HepG2 (cell line): ENCODE measurements around the gene ARRDC1. TPM values are rescaled to one million over a fixed set of nuclear protein-coding genes. Genes with fewer than 3 reads are reported as not detected.

ENCODE experiments used
- ARNT2 ChIP-seq: sonication (generic); formaldehyde crosslinking; IDR thresholded peaks from 2 replicates; pipeline ENCODE4 v1.8.0; 2022; ENCODE audit warnings: mild to moderate bottlenecking, low read depth, missing genetic modification reagents, moderate library complexity
- BRD4 ChIP-seq: sonication (generic); formaldehyde crosslinking; IDR thresholded peaks from 2 replicates; pipeline ENCODE4 v1.4.0; 2020; ENCODE audit warnings: missing genetic modification reagents
- DBP ChIP-seq: sonication (generic); formaldehyde crosslinking; IDR thresholded peaks from 2 replicates; pipeline ENCODE4 v1.4.0; 2020; ENCODE audit warnings: missing genetic modification reagents; ENCODE audit errors: not compliant biosample characterization
- HMG20A ChIP-seq: IDR thresholded peaks from 2 replicates; pipeline ENCODE4 v1.6.1; 2016; ENCODE audit warnings: borderline replicate concordance
- MYC ChIP-seq: sonication (generic); formaldehyde crosslinking; IDR thresholded peaks from 2 replicates; pipeline ENCODE4 v1.9.0; 2021; ENCODE audit warnings: missing genetic modification reagents, borderline replicate concordance
- SIX1 ChIP-seq: sonication (generic); formaldehyde crosslinking; IDR thresholded peaks from 2 replicates; pipeline ENCODE4 v1.4.0; 2020; ENCODE audit warnings: missing genetic modification reagents, borderline replicate concordance
- ZBTB43 ChIP-seq: sonication (generic); formaldehyde crosslinking; conservative IDR thresholded peaks from 2 replicates; pipeline ENCODE4 v1.4.0; 2020; ENCODE audit warnings: missing genetic modification reagents
- ZFP91 ChIP-seq: sonication (generic); formaldehyde crosslinking; IDR thresholded peaks from 2 replicates; pipeline ENCODE4 v1.9.0; 2022; ENCODE audit warnings: missing genetic modification reagents, mild to moderate bottlenecking, borderline replicate concordance
- ZNF142 ChIP-seq: sonication (generic); formaldehyde crosslinking; IDR thresholded peaks from 2 replicates; pipeline ENCODE4 v1.4.0; 2020; ENCODE audit warnings: missing genetic modification reagents
- ZNF563 ChIP-seq: sonication (generic); formaldehyde crosslinking; IDR thresholded peaks from 2 replicates; pipeline ENCODE4 v1.8.0; 2022; ENCODE audit warnings: mild to moderate bottlenecking, moderate library complexity, missing genetic modification reagents
- ZNF574 ChIP-seq: sonication (generic); formaldehyde crosslinking; IDR thresholded peaks from 2 replicates; pipeline ENCODE4 v1.4.0; 2020; ENCODE audit warnings: missing genetic modification reagents
- ZNF768 ChIP-seq: sonication (generic); formaldehyde crosslinking; IDR thresholded peaks from 2 replicates; pipeline ENCODE4 v1.4.0; 2020; ENCODE audit warnings: missing genetic modification reagents
- ZNF770 ChIP-seq: sonication (generic); formaldehyde crosslinking; IDR thresholded peaks from 2 replicates; pipeline ENCODE4 v1.5.0; 2020; ENCODE audit warnings: mild to moderate bottlenecking, missing genetic modification reagents
- polyA plus RNA-seq, 8 experiments: library from polyadenylated mRNA; depleted of rRNA in 3 of 8; stranded (reverse) in 7 of 8; unstranded in 1 of 8; fragments of >200 nt; fragmentation: Illumina TruSeq in 4 of 8; extraction: Trizol in 4 of 8; gene quantifications; 2 replicates each; pipeline versions ENCODE4 v1.2.1 to v1.2.3, GENCODE V29; 2011 to 2016; ENCODE audit warnings: low read depth in 4 of 8, missing spikeins in 1 of 8, mixed read lengths in 1 of 8; ENCODE audit not compliant: insufficient read depth in 1 of 8
- total RNA-seq, 5 experiments: library from RNA; depleted of rRNA; stranded (reverse); fragments of >200 nt; fragmentation: Illumina TruSeq; extraction: Trizol; gene quantifications; 2 replicates each; pipeline ENCODE4 v1.2.3, GENCODE V29; 2016; ENCODE audit warnings: low read depth in 1 of 5

ARRDC1 gene
- total and polyA plus RNA-seq, 2 of the 13 experiments (the other 11 are each of a cell fraction or from before 2014, with no cell fraction given): 21.7 to 44.4 TPM

GRCh38 chr9:137606005-137606621, 627 bp downstream of the ARRDC1 start (continued):
- peak; percentile 58; the same call in 1 of the 2 replicates for TF ChIP-seq ZNF574 (CRISPR knock-in tag)
- TF ChIP-seq SIX1 (CRISPR knock-in tag): no peak
- TF ChIP-seq ZNF770: peak; percentile 44; the same call in 1 of the 2 replicates
- peak; percentile 55; the same call in 1 of the 2 replicates for TF ChIP-seq ZFP91 (CRISPR knock-in tag)
- 0 out of 2 replicates have a peak, but pooled peaks have one; percentile 6 for TF ChIP-seq BRD4 (CRISPR knock-in tag)
- no peak for TF ChIP-seq ZBTB43 (CRISPR knock-in tag)
- TF ChIP-seq ARNT2 (CRISPR knock-in tag): peak; percentile 14; the same call in 1 of the 2 replicates
- peak; percentile 82 for TF ChIP-seq ZNF768 (CRISPR knock-in tag)
- 0 out of 2 replicates have a peak, but pooled peaks have one; percentile 18 for TF ChIP-seq ZNF142
- peak; percentile 17; the same call in 1 of the 2 replicates for TF ChIP-seq MYC (CRISPR knock-in tag)
- TF ChIP-seq HMG20A (CRISPR knock-in tag): no peak
- TF ChIP-seq ZNF563 (CRISPR knock-in tag): peak; percentile 36; the same call in 1 of the 2 replicates
- peak; percentile 17 for TF ChIP-seq DBP (CRISPR knock-in tag)
